HG03095 (cell line): ENCODE measurements around the gene FGF14.

Source experiments
- ATAC-seq: cut with Tn5 transposase; IDR thresholded peaks from one replicate; pipeline ENCODE4 v1.9.1; 2021; ENCODE audit warnings: moderate library complexity; ENCODE audit not compliant: unreplicated experiment

The FGF14 gene

GRCh38 chr13:102198418-102199311, 203.2 kb downstream of the FGF14 start:
- ATAC-seq = no peak

- no peak for ATAC-seq
Observed at GRCh38 chr13:102197193-102197592, 204.7 kb downstream of the FGF14 start.

GRCh38 chr13:102195566-102196462, 206.0 kb downstream of the FGF14 start:
- ATAC-seq = no peak

- no peak for ATAC-seq
Observed at GRCh38 chr13:102192858-102193257, 209.0 kb downstream of the FGF14 start.

GRCh38 chr13:102191951-102192502, 209.8 kb downstream of the FGF14 start:
- no peak for ATAC-seq

- ATAC-seq = no peak
Observed at GRCh38 chr13:102190930-102191329, 210.9 kb downstream of the FGF14 start.

GRCh38 chr13:102187313-102187712, 214.5 kb downstream of the FGF14 start:
- ATAC-seq = no peak

- ATAC-seq = no peak
Observed at GRCh38 chr13:102185375-102185984, 216.4 kb downstream of the FGF14 start.

GRCh38 chr13:102183509-102184182, 218.2 kb downstream of the FGF14 start:
- no peak for ATAC-seq

GRCh38 chr13:102182170-102182569, 219.7 kb downstream of the FGF14 start:
- no peak for ATAC-seq

- no peak for ATAC-seq
Observed at GRCh38 chr13:102177431-102177830, 224.4 kb downstream of the FGF14 start.

- ATAC-seq = no peak
Observed at GRCh38 chr13:102176846-102177245, 225.0 kb downstream of the FGF14 start.

- no peak for ATAC-seq
Observed at GRCh38 chr13:102172406-102172805, 229.4 kb downstream of the FGF14 start.

- no peak for ATAC-seq
Observed at GRCh38 chr13:102170305-102170704, 231.5 kb downstream of the FGF14 start.

- no peak for ATAC-seq
Observed at GRCh38 chr13:102169471-102170015, 232.3 kb downstream of the FGF14 start.

- no peak for ATAC-seq
Observed at GRCh38 chr13:102152790-102153189, 249.1 kb downstream of the FGF14 start.

GRCh38 chr13:102147353-102147752, 254.5 kb downstream of the FGF14 start:
- ATAC-seq = no peak

- no peak for ATAC-seq
Observed at GRCh38 chr13:102145750-102146149, 256.1 kb downstream of the FGF14 start.

- no peak for ATAC-seq
Observed at GRCh38 chr13:102142473-102142826, 259.4 kb downstream of the FGF14 start.
